ENCODE results near the gene MEGF8.

GRCh38 chr19:42409477-42409876, 84.0 kb downstream of the MEGF8 start:
- TF ChIP-seq CTCF (IDR thresholded peaks at IDR 0.05; ENCODE audit: low read depth, low read length, missing input control), result no peak
- TF ChIP-seq TAF1 (conservative IDR thresholded peaks at IDR 0.05), result no peak
- no peak for TF ChIP-seq EGR1 (IDR thresholded peaks at IDR 0.05; ENCODE audit: low read depth in 2 of 2)
- TF ChIP-seq FOXA1 (IDR thresholded peaks at IDR 0.05), result peak; percentile 37
- TF ChIP-seq MAX (IDR thresholded peaks at IDR 0.05), result no peak
- TF ChIP-seq RXRA (IDR thresholded peaks at IDR 0.05), result peak; percentile 99
- peak; percentile 96 for TF ChIP-seq SP1 (IDR thresholded peaks at IDR 0.05)
- peak in 1 of 2 donors; percentile 46 for TF ChIP-seq JUND (IDR thresholded peaks at IDR 0.05)
- TF ChIP-seq REST (IDR thresholded peaks at IDR 0.05), result peak; percentile 51
- TF ChIP-seq YY1 (IDR thresholded peaks at IDR 0.05), result peak; percentile 53
- no peak for TF ChIP-seq GABPA (IDR thresholded peaks at IDR 0.05 in 1 of 2, conservative IDR thresholded peaks at IDR 0.05 in 1 of 2)
- TF ChIP-seq ZBTB33 (IDR thresholded peaks at IDR 0.05), result no peak
- TF ChIP-seq, protein P1, sequence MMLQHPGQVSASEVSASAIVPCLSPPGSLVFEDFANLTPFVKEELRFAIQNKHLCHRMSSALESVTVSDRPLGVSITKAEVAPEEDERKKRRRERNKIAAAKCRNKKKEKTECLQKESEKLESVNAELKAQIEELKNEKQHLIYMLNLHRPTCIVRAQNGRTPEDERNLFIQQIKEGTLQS (IDR thresholded peaks at IDR 0.05), result no peak
- TF ChIP-seq RAD21 (IDR thresholded peaks at IDR 0.05), result peak in 1 of 2 donors; percentile 37

Measured in liver (tissue), 3 donors.